ENCODE results near the gene ASB5.
"Not testable (repeated sequence)": the region's sequence is repeated elsewhere in the genome, so short reads cannot be mapped to it uniquely, and the experiment has no call there.

ASB5 gene, protein sequence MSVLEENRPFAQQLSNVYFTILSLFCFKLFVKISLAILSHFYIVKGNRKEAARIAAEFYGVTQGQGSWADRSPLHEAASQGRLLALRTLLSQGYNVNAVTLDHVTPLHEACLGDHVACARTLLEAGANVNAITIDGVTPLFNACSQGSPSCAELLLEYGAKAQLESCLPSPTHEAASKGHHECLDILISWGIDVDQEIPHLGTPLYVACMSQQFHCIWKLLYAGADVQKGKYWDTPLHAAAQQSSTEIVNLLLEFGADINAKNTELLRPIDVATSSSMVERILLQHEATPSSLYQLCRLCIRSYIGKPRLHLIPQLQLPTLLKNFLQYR

DNA sequence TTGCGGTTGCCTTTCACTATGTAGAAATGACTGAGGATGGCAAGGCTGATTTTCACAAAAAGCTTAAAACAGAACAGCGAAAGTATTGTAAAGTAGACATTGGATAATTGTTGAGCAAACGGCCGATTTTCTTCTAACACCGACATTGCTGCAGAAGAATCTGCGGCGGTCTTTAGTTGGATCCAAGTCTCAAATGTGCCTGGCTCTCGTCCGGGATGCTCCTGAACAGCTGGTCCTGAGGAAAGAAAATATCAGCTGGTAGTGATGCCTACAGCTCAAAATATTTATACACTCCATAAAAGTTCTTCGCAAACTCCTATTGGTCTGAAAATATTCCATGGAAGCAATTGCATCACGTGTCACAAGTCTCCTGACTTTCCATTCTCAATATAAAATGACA is at the start of gene ASB5:
TSS of gene ASB5 (minus strand) at position 260 of the 400 bp plus-strand sequence. CDS start at position 146, 114 bp downstream.
- no peak for DNase-seq (ENCODE audit: low spot score in 2 of 2)
- Mint-ChIP-seq H3K27ac (no peak within 1 kb of the TSS), H3K4me1 (no peaks in the 10 kb centered on the region), H3K36me3 (no peaks in the 10 kb centered on the region), H3K4me3 (no peak within 1 kb of the TSS), H3K27me3 (peaks cover 2% of the 10 kb centered on the region), H3K9me3 (no peaks in the 10 kb centered on the region)
- ATAC-seq (ENCODE audit: low read depth): no peak

- no peaks in the 10 kb centered on the region for H3K36me3 Mint-ChIP-seq
- H3K4me1 Mint-ChIP-seq: peaks cover 16% of the 10 kb centered on the region
- H3K4me3 Mint-ChIP-seq: no peak overlapping the region
- no peaks in the 10 kb centered on the region for H3K9me3 Mint-ChIP-seq
- ATAC-seq (ENCODE audit: low read depth) (no peak), DNase-seq (ENCODE audit: low spot score in 2 of 2) (no peak)
- no peak overlapping the region for H3K27ac Mint-ChIP-seq
- peaks cover 2% of the 10 kb centered on the region for H3K27me3 Mint-ChIP-seq
Measured at GRCh38 chr4:176313596-176314336, 44.7 kb upstream of the ASB5 start.

DNA sequence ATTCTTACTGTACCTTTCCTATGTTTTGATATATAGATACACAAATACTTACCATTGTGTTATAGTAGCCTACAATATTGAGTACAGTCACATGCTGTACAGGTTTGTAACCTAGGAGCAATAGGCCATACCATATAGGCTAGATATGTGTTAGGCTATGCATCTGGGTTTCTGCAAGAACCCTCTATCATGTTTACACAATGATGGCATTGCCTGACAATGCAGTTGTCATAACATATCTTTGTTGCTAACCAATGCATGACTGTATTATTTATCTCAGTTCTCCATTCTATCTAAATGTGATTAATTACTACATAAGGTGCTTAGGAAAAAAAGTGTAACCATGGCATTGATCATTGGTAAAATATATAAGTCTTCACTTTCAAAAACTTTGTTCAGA is 40.8 kb upstream of the ASB5 start:
- no peaks in the 10 kb centered on the region for H3K36me3 Mint-ChIP-seq
- DNase-seq (ENCODE audit: low spot score in 2 of 2): no peak

GRCh38 chr4:176309046-176309445 is 40.0 kb upstream of the ASB5 start:
- Mint-ChIP-seq H3K36me3 (no peaks in the 10 kb centered on the region), H3K27ac (peak overlapping the region; percentile 21), H3K27me3 (peaks cover 11% of the 10 kb centered on the region), H3K9me3 (no peaks in the 10 kb centered on the region), H3K4me1 (peaks cover 13% of the 10 kb centered on the region), H3K4me3 (no peak overlapping the region)
- ATAC-seq (ENCODE audit: low read depth) (peak; percentile 82), DNase-seq (ENCODE audit: low spot score in 2 of 2) (no peak)

More for the DNA sequence above, 40.8 kb upstream of the ASB5 start:
- ATAC-seq (ENCODE audit: low read depth): peak; percentile 55
- Mint-ChIP-seq H3K9me3 (no peaks in the 10 kb centered on the region), H3K4me1 (peaks cover 13% of the 10 kb centered on the region), H3K4me3 (no peak overlapping the region), H3K27ac (no peak overlapping the region), H3K27me3 (peaks cover 8% of the 10 kb centered on the region)

GRCh38 chr4:176308441-176308840 is 39.4 kb upstream of the ASB5 start:
- H3K27ac Mint-ChIP-seq: no peak overlapping the region
- no peak overlapping the region for H3K4me3 Mint-ChIP-seq

DNA sequence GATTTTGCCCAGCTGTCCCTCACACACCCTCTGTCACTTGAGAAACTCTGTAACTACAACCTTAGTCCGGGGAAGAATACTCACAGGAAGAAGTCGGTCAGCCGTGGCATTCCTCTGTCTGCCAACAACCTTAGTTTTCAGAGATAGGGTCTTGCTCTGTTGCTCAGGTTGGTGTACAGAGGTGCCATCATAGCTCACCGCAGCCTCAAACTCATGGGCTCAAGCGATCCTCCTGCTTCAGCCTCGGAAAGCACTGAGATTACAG is 38.6 kb upstream of the ASB5 start:
- no peak for DNase-seq (ENCODE audit: low spot score in 2 of 2)
- no peak overlapping the region for H3K27ac Mint-ChIP-seq
- ATAC-seq (ENCODE audit: low read depth): no peak
- peaks cover 13% of the 10 kb centered on the region for H3K4me1 Mint-ChIP-seq
- H3K36me3 Mint-ChIP-seq: no peaks in the 10 kb centered on the region
- peaks cover 17% of the 10 kb centered on the region for H3K27me3 Mint-ChIP-seq
- no peak overlapping the region for H3K4me3 Mint-ChIP-seq
- no peaks in the 10 kb centered on the region for H3K9me3 Mint-ChIP-seq

More at GRCh38 chr4:176308441-176308840, 39.4 kb upstream of the ASB5 start:
- no peaks in the 10 kb centered on the region for H3K36me3 Mint-ChIP-seq
- H3K4me1 Mint-ChIP-seq: peaks cover 13% of the 10 kb centered on the region
- ATAC-seq (ENCODE audit: low read depth): no peak
- peaks cover 12% of the 10 kb centered on the region for H3K27me3 Mint-ChIP-seq
- no peak for DNase-seq (ENCODE audit: low spot score in 2 of 2)
- no peaks in the 10 kb centered on the region for H3K9me3 Mint-ChIP-seq

DNA sequence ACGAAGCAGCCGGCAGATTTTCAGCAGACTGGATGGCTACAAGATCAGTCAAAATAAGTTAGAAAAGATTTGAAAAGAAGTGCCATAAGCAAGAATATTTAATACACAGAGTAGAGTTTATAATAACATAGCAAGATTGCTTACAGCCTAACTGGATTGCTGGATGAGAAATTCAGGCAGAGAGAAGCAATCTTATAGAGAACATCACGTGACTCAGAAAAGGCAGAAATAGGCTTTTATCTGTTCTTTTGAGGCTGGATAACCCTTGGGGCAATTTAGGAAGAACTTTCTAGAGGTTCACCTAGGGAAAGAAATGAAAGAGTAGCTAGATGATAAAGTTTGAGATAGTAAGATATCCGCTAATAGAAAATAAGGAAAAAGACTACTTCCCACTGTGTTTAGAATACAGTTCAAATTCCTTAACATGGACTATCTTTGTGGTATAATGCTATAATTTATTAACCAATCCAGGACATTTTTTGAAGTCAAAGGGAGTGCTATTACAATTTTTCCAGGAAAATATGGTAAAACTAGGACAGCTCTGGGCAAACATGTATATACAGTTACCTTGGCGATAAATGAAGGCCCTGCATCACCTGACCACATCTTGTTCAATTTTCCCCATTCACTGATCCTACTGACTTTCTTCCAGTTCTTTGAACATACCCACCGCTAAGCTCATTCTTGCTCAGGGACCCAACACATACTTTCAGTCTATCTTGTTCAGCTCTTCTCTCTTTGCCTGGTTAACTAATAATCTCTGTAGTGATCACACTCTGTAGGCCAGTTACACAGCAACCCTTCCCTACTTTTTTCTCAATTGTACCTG is 38.0 kb upstream of the ASB5 start:
- Mint-ChIP-seq H3K4me3 (no peak overlapping the region), H3K9me3 (no peaks in the 10 kb centered on the region), H3K4me1 (peaks cover 10% of the 10 kb centered on the region), H3K27ac (no peak overlapping the region), H3K27me3 (peaks cover 17% of the 10 kb centered on the region), H3K36me3 (no peaks in the 10 kb centered on the region)
- DNase-seq (ENCODE audit: low spot score in 2 of 2) (no peak), ATAC-seq (ENCODE audit: low read depth) (no peak)

- DNase-seq (ENCODE audit: low spot score in 2 of 2): no peak
- Mint-ChIP-seq H3K9me3 (no peaks in the 10 kb centered on the region), H3K4me3 (no peak overlapping the region), H3K27me3 (peaks cover 15% of the 10 kb centered on the region), H3K36me3 (no peaks in the 10 kb centered on the region), H3K4me1 (peaks cover 4% of the 10 kb centered on the region), H3K27ac (no peak overlapping the region)
- ATAC-seq (ENCODE audit: low read depth): no peak
Measured at GRCh38 chr4:176303938-176304337, 34.9 kb upstream of the ASB5 start.

GRCh38 chr4:176302283-176303275 is 33.6 kb upstream of the ASB5 start:
- H3K4me1 Mint-ChIP-seq: no peaks in the 10 kb centered on the region
- peaks cover 15% of the 10 kb centered on the region for H3K27me3 Mint-ChIP-seq
- H3K4me3 Mint-ChIP-seq: no peak overlapping the region
- H3K27ac Mint-ChIP-seq: no peak overlapping the region
- ATAC-seq (ENCODE audit: low read depth): no peak
- no peaks in the 10 kb centered on the region for H3K9me3 Mint-ChIP-seq
- DNase-seq (ENCODE audit: low spot score in 2 of 2): no peak
- no peaks in the 10 kb centered on the region for H3K36me3 Mint-ChIP-seq

DNA sequence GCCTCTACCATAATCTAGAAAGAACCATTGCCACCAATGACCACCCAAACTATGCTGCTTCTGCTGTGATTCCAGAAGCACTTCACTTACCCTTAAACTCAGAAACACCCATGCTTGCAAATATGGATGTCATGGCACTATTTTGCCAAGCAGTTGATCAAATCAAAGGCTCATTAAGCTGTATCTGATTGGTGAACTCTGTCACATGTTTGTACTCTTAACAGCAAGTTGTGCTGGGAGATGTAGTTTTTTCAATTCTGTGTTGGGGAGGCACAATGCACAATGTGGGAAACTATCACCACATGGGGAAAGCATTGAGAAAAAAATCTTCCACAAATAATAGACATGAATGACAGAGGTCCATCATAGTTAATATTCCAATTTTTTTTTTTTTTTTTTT is 31.5 kb upstream of the ASB5 start:
- DNase-seq (ENCODE audit: low spot score in 2 of 2): no peak
- Mint-ChIP-seq H3K4me1 (no peaks in the 10 kb centered on the region), H3K36me3 (no peaks in the 10 kb centered on the region), H3K27ac (no peak overlapping the region), H3K9me3 (no peaks in the 10 kb centered on the region), H3K4me3 (no peak overlapping the region), H3K27me3 (peaks cover 12% of the 10 kb centered on the region)
- peak; percentile 31 for ATAC-seq (ENCODE audit: low read depth)

DNA sequence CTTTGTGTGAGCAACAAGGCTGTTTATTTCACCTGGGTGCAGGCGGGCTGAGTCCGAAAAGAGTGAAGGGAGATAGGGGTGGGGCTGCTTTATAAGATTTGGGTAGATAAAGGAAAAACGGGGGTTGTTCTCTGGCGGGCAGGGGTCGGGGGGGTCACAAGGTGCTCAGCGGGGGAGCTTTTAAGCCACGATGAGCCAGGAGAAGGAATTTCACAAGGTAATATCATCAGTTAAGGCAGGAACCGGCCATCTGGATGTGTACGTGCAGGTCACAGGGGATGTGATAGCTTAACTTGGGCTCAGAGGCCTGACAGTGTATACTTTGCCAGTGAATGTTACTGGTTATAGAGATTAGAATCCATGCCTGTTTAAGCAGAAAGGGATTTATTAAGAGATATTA is 31.0 kb upstream of the ASB5 start:
- no peaks in the 10 kb centered on the region for H3K4me1 Mint-ChIP-seq
- H3K27ac Mint-ChIP-seq: no peak overlapping the region
- DNase-seq (ENCODE audit: low spot score in 2 of 2): no peak
- H3K4me3 Mint-ChIP-seq: no peak overlapping the region
- no peak for ATAC-seq (ENCODE audit: low read depth)
- no peaks in the 10 kb centered on the region for H3K36me3 Mint-ChIP-seq
- H3K27me3 Mint-ChIP-seq: peaks cover 9% of the 10 kb centered on the region
- no peaks in the 10 kb centered on the region for H3K9me3 Mint-ChIP-seq

GRCh38 chr4:176298664-176299063 is 29.6 kb upstream of the ASB5 start:
- Mint-ChIP-seq H3K9me3 (no peaks in the 10 kb centered on the region), H3K4me3 (no peak overlapping the region), H3K27me3 (peaks cover 5% of the 10 kb centered on the region), H3K4me1 (no peaks in the 10 kb centered on the region), H3K27ac (no peak overlapping the region), H3K36me3 (no peaks in the 10 kb centered on the region)
- ATAC-seq (ENCODE audit: low read depth) (no peak), DNase-seq (ENCODE audit: low spot score in 2 of 2) (no peak)

GRCh38 chr4:176295907-176296306 is 26.9 kb upstream of the ASB5 start:
- H3K27me3 Mint-ChIP-seq; H3K4me3 Mint-ChIP-seq; H3K9me3 Mint-ChIP-seq; DNase-seq (ENCODE audit: low spot score in 2 of 2); H3K36me3 Mint-ChIP-seq; ATAC-seq (ENCODE audit: low read depth); H3K27ac Mint-ChIP-seq; H3K4me1 Mint-ChIP-seq: not testable (repeated sequence)
